Astrocyte of the spinal cord (primary cell): ENCODE measurements around the gene CCNA1.

ENCODE experiments used
- DNase-seq: peaks from one replicate; pipeline ENCODE4 v3.0.0; 2011; ENCODE audit warnings: low read depth, low spot score
- H3K4me3 ChIP-seq: 2 replicates; pipeline ENCODE4 v1.5.1; 2011; ENCODE audit warnings: low read depth, mild to moderate bottlenecking, low read length, moderate library complexity
- in situ Hi-C: cut with HindIII; loops from 2 replicates; pipeline ENCODE4 v1.10.0; 2017; ENCODE audit warnings: low sequenced_read_pairs
- TF ChIP-seq, protein P1 (sequence below): IDR thresholded peaks from 2 replicates; pipeline ENCODE4 v1.5.1; 2012; ENCODE audit warnings: low read depth, mild to moderate bottlenecking, low read length, inconsistent platforms

CCNA1 gene

DNA sequence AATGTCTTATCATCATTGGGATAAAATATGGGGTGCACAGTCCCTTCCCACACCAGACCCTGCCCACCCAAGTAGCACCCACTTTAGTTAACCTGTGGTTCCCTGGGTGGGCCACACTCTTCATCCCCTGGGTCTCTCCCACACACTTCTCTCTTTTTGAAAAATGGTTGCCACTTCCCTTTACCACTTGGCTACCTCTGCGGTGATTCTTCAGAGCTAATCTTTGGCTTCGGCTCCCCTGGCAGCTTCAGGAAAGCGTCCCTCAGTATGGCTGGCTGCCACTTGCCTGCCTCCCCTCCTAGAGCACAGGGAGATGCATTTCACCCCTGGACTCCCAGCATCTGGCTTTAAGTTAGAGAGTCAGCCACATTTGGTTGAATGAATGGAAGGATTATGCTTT, 18.2 kb downstream of the CCNA1 start:
- no peak overlapping the region for H3K4me3 ChIP-seq
- DNase-seq = no peak
- in situ Hi-C loops = no loop called here
- TF ChIP-seq, protein P1, sequence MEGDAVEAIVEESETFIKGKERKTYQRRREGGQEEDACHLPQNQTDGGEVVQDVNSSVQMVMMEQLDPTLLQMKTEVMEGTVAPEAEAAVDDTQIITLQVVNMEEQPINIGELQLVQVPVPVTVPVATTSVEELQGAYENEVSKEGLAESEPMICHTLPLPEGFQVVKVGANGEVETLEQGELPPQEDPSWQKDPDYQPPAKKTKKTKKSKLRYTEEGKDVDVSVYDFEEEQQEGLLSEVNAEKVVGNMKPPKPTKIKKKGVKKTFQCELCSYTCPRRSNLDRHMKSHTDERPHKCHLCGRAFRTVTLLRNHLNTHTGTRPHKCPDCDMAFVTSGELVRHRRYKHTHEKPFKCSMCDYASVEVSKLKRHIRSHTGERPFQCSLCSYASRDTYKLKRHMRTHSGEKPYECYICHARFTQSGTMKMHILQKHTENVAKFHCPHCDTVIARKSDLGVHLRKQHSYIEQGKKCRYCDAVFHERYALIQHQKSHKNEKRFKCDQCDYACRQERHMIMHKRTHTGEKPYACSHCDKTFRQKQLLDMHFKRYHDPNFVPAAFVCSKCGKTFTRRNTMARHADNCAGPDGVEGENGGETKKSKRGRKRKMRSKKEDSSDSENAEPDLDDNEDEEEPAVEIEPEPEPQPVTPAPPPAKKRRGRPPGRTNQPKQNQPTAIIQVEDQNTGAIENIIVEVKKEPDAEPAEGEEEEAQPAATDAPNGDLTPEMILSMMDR = no peak

DNA sequence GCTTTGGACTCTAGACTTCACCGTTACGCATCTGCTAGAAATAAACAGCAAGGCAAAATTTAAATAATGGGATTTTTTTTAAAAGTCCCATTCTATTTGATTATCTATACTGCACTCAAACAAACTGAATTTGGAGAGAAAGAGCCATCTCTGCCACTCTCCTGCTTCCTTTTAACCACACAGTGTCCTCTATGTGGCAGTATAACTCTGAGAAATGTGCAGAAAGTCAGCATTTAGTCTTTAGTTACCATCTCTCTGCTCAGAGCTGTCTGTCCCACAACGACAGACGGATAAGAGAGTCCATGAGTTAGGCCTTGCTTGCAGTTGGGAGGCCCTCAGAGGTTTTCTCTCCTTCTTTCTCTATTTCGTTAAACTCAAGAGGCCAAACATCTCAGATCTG, 21.2 kb downstream of the CCNA1 start:
- H3K4me3 ChIP-seq = no peak overlapping the region
- DNase-seq = peak; percentile 32
- in situ Hi-C loops = no loop called here
- TF ChIP-seq, protein P1 = peak; percentile 47

DNA sequence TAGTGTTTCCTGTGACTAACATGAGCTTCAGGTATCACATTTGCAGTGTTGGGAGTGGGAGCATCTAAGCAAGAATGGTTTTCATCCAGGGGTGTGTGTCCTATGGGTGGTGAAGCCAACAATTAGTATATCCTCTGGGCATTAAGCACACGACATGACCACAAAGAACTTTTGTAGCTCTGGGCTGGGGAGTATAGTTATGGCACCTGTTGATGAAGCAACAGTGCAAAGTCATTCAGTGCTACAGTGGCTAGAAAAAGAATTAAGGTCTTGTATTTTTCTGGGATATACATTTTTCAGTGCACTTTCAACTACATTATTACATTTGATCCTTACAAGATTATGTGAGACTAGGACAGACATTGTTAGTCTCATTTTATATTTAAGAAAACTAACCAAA, 21.8 kb downstream of the CCNA1 start:
- in situ Hi-C loops = no loop called here
- H3K4me3 ChIP-seq = no peak overlapping the region
- DNase-seq = no peak
- TF ChIP-seq, protein P1 = no peak

DNA sequence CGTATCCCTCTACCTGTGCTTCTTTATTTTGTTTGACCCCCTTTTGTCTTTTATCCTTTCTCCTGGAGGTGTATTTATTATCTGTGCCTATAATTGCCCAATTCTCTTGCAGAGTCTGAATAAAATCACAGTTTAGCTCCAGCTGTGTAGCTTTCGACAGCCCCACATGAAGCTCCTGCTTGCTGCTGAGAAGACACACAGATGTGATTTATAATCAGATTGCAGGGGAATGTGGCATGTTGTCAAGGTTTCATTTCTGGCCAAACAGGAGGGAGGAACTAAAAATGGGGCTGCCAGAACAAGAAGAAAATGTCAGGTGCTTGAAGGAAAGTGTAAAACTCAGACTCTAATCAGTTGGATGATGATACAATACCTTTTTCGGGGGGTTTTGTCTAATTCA, 22.7 kb downstream of the CCNA1 start:
- no peak overlapping the region for H3K4me3 ChIP-seq
- DNase-seq = no peak
- in situ Hi-C loops = no loop called here
- TF ChIP-seq, protein P1 = no peak

DNA sequence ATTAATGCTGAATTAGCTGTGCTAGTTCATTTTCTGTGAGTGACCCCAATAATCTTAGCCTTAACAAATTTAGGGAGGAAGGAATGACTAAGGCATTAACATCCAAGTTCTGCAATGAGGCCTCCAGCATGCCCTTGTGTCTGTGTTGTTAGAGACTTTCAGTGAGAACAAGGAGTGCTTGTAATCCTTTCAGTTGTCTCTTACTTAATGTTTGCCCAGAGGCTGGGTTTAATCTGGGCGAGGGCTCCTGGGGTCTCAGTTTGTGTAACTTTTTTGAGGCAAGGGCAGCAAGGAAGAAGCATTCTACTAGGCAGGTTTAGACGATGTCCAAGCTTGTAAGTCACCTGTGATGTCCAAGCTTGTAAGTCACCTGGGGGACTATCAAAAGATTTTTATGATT, 24.3 kb downstream of the CCNA1 start:
- H3K4me3 ChIP-seq = no peak overlapping the region
- DNase-seq = no peak
- TF ChIP-seq, protein P1 = no peak
- in situ Hi-C loops = no loop called here

DNA sequence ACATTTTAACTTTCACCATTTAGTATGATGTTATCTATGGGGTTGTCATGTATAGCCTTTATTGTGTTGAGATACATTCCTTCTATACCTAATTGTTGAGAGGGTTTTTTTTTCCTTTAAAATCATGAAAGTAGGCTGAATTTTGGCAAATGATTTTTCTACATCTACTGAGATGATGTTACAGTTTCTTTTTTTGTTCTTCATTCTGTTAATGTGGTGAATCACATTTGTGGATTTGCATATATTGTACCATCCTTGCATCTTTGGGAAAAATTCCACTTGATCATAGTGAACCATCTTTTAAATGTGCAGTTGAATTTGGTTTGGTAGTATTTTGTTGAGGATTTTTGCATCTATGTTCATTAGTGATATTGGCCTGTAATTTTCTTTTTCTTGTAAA, 29.2 kb downstream of the CCNA1 start:
- in situ Hi-C loops = no loop called here
- TF ChIP-seq, protein P1 = no peak
- DNase-seq = no peak
- H3K4me3 ChIP-seq = no peak overlapping the region

DNA sequence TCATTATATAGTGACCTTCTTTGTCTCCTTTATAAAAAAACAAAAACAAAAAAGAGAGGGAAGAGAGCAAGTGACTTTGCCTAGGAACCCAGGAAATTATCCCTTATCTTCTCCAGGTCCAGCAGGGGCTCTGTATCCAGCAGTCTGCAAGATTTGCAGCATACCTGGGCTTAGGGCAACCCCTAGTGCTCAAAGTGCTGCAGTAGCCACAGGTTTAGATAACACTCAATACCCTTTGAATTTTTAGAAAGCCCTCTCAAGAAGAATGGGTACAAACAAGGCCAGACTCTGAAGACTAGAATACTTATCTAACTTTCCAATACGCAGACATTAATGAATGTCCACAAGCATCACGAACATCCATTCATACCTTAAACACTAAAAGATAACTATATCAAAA, 43.2 kb downstream of the CCNA1 start:
- H3K4me3 ChIP-seq = no peak overlapping the region
- DNase-seq = no peak
- TF ChIP-seq, protein P1 = peak; percentile 5
- in situ Hi-C loops = no loop called here
